GM12878 (cell line): ENCODE measurements around the gene UBQLN4. TPM values are rescaled to one million over a fixed set of nuclear protein-coding genes. Genes with fewer than 3 reads are reported as not detected.

Source experiments
- ATAC-seq: fragments of 200-7000 bp; cut with Tn5 transposase; 3 replicates; pipeline ENCODE4 v1.9.1; 2020; ENCODE audit warnings: mild to moderate bottlenecking, moderate library complexity
- BruUV-seq: library from RNA; stranded (reverse); fragments of 400-500 nt; replicated peaks from 2 replicates; lab custom pipeline; 2021; lab: Mats Ljungman, UMichigan
- CTCF ChIA-PET: fragments of 300-600 bp; sonication (Branson Sonifier 250); formaldehyde crosslinking; extraction: SDS; loops from one replicate; lab custom pipeline; 2021; ENCODE audit warnings: inconsistent platforms; lab: Yijun Ruan, JAX
- POLR2A ChIA-PET: fragments of 350-600 bp; formaldehyde crosslinking; extraction: SDS; loops from one replicate; lab custom pipeline; 2021; ENCODE audit warnings: inconsistent platforms; lab: Charles Lee
- RAD21 ChIA-PET: fragments of 300-600 bp; sonication (Branson Sonifier 250); formaldehyde crosslinking; loops from one replicate; lab custom pipeline; 2023; ENCODE audit warnings: antibody characterized with exemption; ENCODE audit not compliant: unreplicated experiment; lab: Charles Lee
- SMC1A ChIA-PET: fragments of 300-600 bp; sonication (Branson Sonifier 250); formaldehyde crosslinking; loops from one replicate; lab custom pipeline; 2023; ENCODE audit not compliant: unreplicated experiment, uncharacterized antibody; lab: Charles Lee
- DNase-seq: peaks from one replicate; pipeline ENCODE4 v3.0.0-alpha.2; 2011; ENCODE audit warnings: low read depth, low spot score
- FAIRE-seq: peaks from 3 replicates; lab custom pipeline; 2011; peaks lifted over from hg19 to GRCh38; lab: Jason Lieb, UNC
- H2AFZ ChIP-seq: 2 replicates; pipeline ENCODE4 v1.6.0; 2011; ENCODE audit warnings: low read depth, low read length, control low read depth; ENCODE audit not compliant: control insufficient read depth
- H3K27ac ChIP-seq: 2 replicates; pipeline ENCODE4 v1.5.1; 2011; ENCODE audit warnings: control low read depth; ENCODE audit not compliant: control insufficient read depth, insufficient read depth
- H3K27me3 ChIP-seq, 2 experiments: replicated peaks in 1 of 2; 2 replicates each; pipeline versions ENCODE4 v1.6.0 to v1.6.1; 2011; ENCODE audit warnings: low read length in 1 of 2; ENCODE audit not compliant: control insufficient read depth in 2 of 2, insufficient read depth in 2 of 2
- H3K36me3 ChIP-seq, 2 experiments: 2 replicates each; pipeline ENCODE4 v1.5.1; 2011; ENCODE audit warnings: low read length in 1 of 2; ENCODE audit not compliant: control insufficient read depth in 2 of 2, insufficient read depth in 2 of 2
- H3K4me1 ChIP-seq: 2 replicates; pipeline ENCODE4 v1.6.1; 2011; ENCODE audit warnings: mild to moderate bottlenecking, low read length, moderate library complexity, mixed read lengths; ENCODE audit not compliant: control insufficient read depth, insufficient read depth
- H3K4me2 ChIP-seq: 2 replicates; pipeline ENCODE4 v1.6.0; 2011; ENCODE audit warnings: control low read depth; ENCODE audit not compliant: control insufficient read depth, insufficient read depth
- H3K4me3 ChIP-seq: fragments of 200-600 bp; sonication (generic); 2 replicates; pipeline ENCODE4 v1.5.1; 2016
- H3K79me2 ChIP-seq: 2 replicates; pipeline ENCODE4 v1.6.0; 2011; ENCODE audit warnings: low read length; ENCODE audit not compliant: control insufficient read depth, insufficient read depth
- H3K9ac ChIP-seq: 2 replicates; pipeline ENCODE4 v1.8.0; 2011; ENCODE audit warnings: low read length, control low read depth, mixed read lengths; ENCODE audit not compliant: control insufficient read depth, insufficient read depth
- H3K9me3 ChIP-seq: replicated peaks from 3 replicates; pipeline ENCODE4 v1.5.1; 2011; ENCODE audit warnings: mild to moderate bottlenecking, low read length; ENCODE audit not compliant: control insufficient read depth, insufficient read depth
- H4K20me1 ChIP-seq: 2 replicates; pipeline ENCODE4 v1.6.0; 2011; ENCODE audit not compliant: control insufficient read depth, insufficient read depth
- CHD1 ChIP-seq: IDR thresholded peaks from 2 replicates; pipeline ENCODE4 v1.6.1; 2012; ENCODE audit warnings: low read depth, low read length, improper control_type of control experiment
- EGR1 ChIP-seq, 2 experiments: IDR thresholded peaks; 1 replicate in 1 of 2; 2 replicates in 1 of 2; pipeline ENCODE4 v1.6.1; 2011 to 2012; ENCODE audit warnings: low read depth in 2 of 2, low read length in 2 of 2, borderline replicate concordance in 1 of 2, mild to moderate bottlenecking in 1 of 2, moderate library complexity in 1 of 2
- FOS ChIP-seq: IDR thresholded peaks from 3 replicates; pipeline ENCODE4 v1.6.1; 2011; ENCODE audit warnings: borderline replicate concordance; ENCODE audit not compliant: insufficient read length; ENCODE audit errors: extremely low read depth
- IKZF2 ChIP-seq, 2 experiments: fragments of 450-650 bp; IDR thresholded peaks; 2 replicates each; pipeline ENCODE4 v1.6.1; 2017; ENCODE audit warnings: mild to moderate bottlenecking in 2 of 2, moderate library complexity in 2 of 2
- NR2C1 ChIP-seq: fragments of 450-650 bp; IDR thresholded peaks from 2 replicates; pipeline ENCODE4 v1.6.1; 2017; ENCODE audit warnings: antibody characterized with exemption, mild to moderate bottlenecking, moderate library complexity
- NR2F1 ChIP-seq: fragments of 450-650 bp; conservative IDR thresholded peaks from 2 replicates; pipeline ENCODE4 v1.6.1; 2017; ENCODE audit warnings: mild to moderate bottlenecking
- RFX5 ChIP-seq: IDR thresholded peaks from 2 replicates; pipeline ENCODE4 v1.6.1; 2011; ENCODE audit warnings: low read depth, low read length, improper control_type of control experiment
- STAT1 ChIP-seq: fragments of 450-650 bp; conservative IDR thresholded peaks from 2 replicates; pipeline ENCODE4 v1.6.1; 2014; ENCODE audit warnings: antibody characterized with exemption, mild to moderate bottlenecking
- WGBS: methylation state at CpG from one replicate; pipeline ENCODE4 v1.1.6; 2016; ENCODE audit warnings: low lambda C conversion rate; ENCODE audit not compliant: insufficient replicate concordance, insufficient coverage; ENCODE audit errors: missing lambda C conversion rate; 5-methylcytosine and 5-hydroxymethylcytosine counted together
- in situ Hi-C: fragments of 300-500 bp; cut with MboI; formaldehyde crosslinking; loops from 9 replicates; pipeline ENCODE4 v1.14.3; 2018; ENCODE audit warnings: mixed read lengths
- intact Hi-C: fragments of 100-400 bp; cut with micrococcal nuclease; formaldehyde crosslinking; loops from one replicate; pipeline ENCODE4 v1.14.2; 2022; ENCODE audit not compliant: unreplicated experiment
- polyA plus RNA-seq, 11 experiments: library from polyadenylated mRNA; depleted of rRNA in 4 of 11; unstranded in 6 of 11; stranded (reverse) in 5 of 11; fragments of >200 nt; fragmentation: Nextera tagmentation in 4 of 11; fragmentation: Illumina TruSeq in 1 of 11; extraction: Ambion mirVana in 4 of 11; extraction: Trizol in 1 of 11; gene quantifications; 1 replicate in 1 of 11; 2 replicates in 10 of 11; pipeline versions ENCODE4 v1.2.1 to v1.2.3, GENCODE V29; 2011 to 2016; ENCODE audit warnings: inconsistent platforms in 2 of 11, missing spikeins in 2 of 11, low read depth in 1 of 11
- total RNA-seq, 4 experiments: library from RNA; depleted of rRNA in 3 of 4; stranded (reverse); fragments of >200 nt in 3 of 4; fragmentation: Illumina TruSeq in 1 of 4; extraction: Trizol in 1 of 4; gene quantifications; 2 replicates each; pipeline versions ENCODE4 v1.2.1 to v1.2.3, GENCODE V29; 2013 to 2021
- TF ChIP-seq, protein P1 (sequence below): fragments of 450-650 bp; formaldehyde crosslinking; IDR thresholded peaks from 2 replicates; pipeline ENCODE4 v1.5.0; 2022; ENCODE audit warnings: mild to moderate bottlenecking, missing genetic modification characterization
- TF ChIP-seq, protein P2 (sequence below): fragments of 450-650 bp; IDR thresholded peaks from 2 replicates; pipeline ENCODE4 v1.6.1; 2016; ENCODE audit warnings: mild to moderate bottlenecking
- TF ChIP-seq, protein P3 (sequence below): fragments of 450-650 bp; IDR thresholded peaks from 2 replicates; pipeline ENCODE4 v1.6.1; 2017; ENCODE audit warnings: mild to moderate bottlenecking, moderate library complexity
- TF ChIP-seq, protein P4 (sequence below): IDR thresholded peaks from 2 replicates; pipeline ENCODE4 v1.6.1; 2012; ENCODE audit warnings: low read depth, low read length, improper control_type of control experiment

Gene UBQLN4
- total and polyA plus RNA-seq, 10 of the 15 experiments (the other 5 are each of a cell fraction or from before 2014, with no cell fraction given), result 10.0 to 44.6 (median 19.7) TPM

DNA sequence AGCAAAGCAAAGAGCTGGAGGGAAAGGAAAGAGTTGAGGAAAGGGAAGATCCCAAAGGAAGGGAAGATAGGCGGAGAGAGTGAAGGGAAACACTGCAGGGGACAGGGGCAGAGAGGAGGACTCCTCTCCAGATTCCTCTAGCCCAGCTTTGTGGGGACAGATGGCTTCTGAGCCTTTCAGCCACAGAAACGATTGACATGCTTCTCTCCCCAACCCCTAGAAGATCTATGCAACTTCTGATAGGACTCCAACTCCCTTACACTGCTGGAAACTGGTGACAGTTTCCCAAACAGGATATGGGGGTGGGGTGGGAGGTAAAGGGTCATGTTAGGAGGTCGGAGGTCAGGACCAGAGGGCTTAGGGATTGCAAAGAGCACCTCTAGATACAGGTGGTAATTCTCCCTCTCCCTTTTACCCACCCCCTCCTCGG, 22.2 kb upstream of the UBQLN4 start:
- peak overlapping the region; percentile 37; the same call in 1 of the 2 replicates for H3K27ac ChIP-seq
- BruUV-seq, result no TSS peak
- peak overlapping the region; percentile 75 for H3K9ac ChIP-seq
- peaks cover 10% of the 10 kb centered on the region for H3K4me1 ChIP-seq
- RAD21 ChIA-PET, result interaction anchor here (0.7 to 1.5 kb wide), 3 partner anchors 9 to 138 kb away, joined by 3 to 4 read pairs (median 3); no protein-coding TSS in a partner anchor
- DNase-seq, result no peak
- H3K27me3 ChIP-seq, result no peaks in the 10 kb centered on the region
- H2AFZ ChIP-seq, result no peak overlapping the region
- H3K4me2 ChIP-seq, result peak overlapping the region; percentile 94
- H3K36me3 ChIP-seq, result no peaks in the 10 kb centered on the region
- in situ Hi-C loops, result no loop called here
- CTCF ChIA-PET, result interaction anchor here (1.0 to 2.6 kb wide), 7 partner anchors 10 to 293 kb away, joined by 3 to 24 read pairs (median 4); no protein-coding TSS in a partner anchor
- FAIRE-seq, result no peak
- peaks cover 2% of the 10 kb centered on the region; the same call in 1 of the 2 replicates for H3K79me2 ChIP-seq
- TF ChIP-seq STAT1 (no peak), NR2C1 (peak; percentile 86), EGR1 (IDR thresholded peaks at IDR 0.05; ENCODE audit: borderline replicate concordance in 1 of 2, low read depth in 2 of 2, low read length in 2 of 2) (no peak), IKZF2 (IDR thresholded peaks at IDR 0.05) (no peak), FOS (no peak), CHD1 (no peak), NR2F1 (peak; percentile 78), RFX5 (0 out of 2 replicates have a peak, but pooled peaks have one; percentile 70)
- TF ChIP-seq, protein P1, sequence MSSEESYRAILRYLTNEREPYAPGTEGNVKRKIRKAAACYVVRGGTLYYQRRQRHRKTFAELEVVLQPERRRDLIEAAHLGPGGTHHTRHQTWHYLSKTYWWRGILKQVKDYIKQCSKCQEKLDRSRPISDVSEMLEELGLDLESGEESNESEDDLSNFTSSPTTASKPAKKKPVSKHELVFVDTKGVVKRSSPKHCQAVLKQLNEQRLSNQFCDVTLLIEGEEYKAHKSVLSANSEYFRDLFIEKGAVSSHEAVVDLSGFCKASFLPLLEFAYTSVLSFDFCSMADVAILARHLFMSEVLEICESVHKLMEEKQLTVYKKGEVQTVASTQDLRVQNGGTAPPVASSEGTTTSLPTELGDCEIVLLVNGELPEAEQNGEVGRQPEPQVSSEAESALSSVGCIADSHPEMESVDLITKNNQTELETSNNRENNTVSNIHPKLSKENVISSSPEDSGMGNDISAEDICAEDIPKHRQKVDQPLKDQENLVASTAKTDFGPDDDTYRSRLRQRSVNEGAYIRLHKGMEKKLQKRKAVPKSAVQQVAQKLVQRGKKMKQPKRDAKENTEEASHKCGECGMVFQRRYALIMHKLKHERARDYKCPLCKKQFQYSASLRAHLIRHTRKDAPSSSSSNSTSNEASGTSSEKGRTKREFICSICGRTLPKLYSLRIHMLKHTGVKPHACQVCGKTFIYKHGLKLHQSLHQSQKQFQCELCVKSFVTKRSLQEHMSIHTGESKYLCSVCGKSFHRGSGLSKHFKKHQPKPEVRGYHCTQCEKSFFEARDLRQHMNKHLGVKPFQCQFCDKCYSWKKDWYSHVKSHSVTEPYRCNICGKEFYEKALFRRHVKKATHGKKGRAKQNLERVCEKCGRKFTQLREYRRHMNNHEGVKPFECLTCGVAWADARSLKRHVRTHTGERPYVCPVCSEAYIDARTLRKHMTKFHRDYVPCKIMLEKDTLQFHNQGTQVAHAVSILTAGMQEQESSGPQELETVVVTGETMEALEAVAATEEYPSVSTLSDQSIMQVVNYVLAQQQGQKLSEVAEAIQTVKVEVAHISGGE (CRISPR knock-in tag), result no peak
- TF ChIP-seq, protein P2, sequence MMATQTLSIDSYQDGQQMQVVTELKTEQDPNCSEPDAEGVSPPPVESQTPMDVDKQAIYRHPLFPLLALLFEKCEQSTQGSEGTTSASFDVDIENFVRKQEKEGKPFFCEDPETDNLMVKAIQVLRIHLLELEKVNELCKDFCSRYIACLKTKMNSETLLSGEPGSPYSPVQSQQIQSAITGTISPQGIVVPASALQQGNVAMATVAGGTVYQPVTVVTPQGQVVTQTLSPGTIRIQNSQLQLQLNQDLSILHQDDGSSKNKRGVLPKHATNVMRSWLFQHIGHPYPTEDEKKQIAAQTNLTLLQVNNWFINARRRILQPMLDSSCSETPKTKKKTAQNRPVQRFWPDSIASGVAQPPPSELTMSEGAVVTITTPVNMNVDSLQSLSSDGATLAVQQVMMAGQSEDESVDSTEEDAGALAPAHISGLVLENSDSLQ, result peak; percentile 41; the same call in 1 of the 2 replicates
- TF ChIP-seq, protein P3, sequence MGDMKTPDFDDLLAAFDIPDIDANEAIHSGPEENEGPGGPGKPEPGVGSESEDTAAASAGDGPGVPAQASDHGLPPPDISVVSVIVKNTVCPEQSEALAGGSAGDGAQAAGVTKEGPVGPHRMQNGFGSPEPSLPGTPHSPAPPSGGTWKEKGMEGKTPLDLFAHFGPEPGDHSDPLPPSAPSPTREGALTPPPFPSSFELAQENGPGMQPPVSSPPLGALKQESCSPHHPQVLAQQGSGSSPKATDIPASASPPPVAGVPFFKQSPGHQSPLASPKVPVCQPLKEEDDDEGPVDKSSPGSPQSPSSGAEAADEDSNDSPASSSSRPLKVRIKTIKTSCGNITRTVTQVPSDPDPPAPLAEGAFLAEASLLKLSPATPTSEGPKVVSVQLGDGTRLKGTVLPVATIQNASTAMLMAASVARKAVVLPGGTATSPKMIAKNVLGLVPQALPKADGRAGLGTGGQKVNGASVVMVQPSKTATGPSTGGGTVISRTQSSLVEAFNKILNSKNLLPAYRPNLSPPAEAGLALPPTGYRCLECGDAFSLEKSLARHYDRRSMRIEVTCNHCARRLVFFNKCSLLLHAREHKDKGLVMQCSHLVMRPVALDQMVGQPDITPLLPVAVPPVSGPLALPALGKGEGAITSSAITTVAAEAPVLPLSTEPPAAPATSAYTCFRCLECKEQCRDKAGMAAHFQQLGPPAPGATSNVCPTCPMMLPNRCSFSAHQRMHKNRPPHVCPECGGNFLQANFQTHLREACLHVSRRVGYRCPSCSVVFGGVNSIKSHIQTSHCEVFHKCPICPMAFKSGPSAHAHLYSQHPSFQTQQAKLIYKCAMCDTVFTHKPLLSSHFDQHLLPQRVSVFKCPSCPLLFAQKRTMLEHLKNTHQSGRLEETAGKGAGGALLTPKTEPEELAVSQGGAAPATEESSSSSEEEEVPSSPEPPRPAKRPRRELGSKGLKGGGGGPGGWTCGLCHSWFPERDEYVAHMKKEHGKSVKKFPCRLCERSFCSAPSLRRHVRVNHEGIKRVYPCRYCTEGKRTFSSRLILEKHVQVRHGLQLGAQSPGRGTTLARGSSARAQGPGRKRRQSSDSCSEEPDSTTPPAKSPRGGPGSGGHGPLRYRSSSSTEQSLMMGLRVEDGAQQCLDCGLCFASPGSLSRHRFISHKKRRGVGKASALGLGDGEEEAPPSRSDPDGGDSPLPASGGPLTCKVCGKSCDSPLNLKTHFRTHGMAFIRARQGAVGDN, result 0 out of 2 replicates have a peak, but pooled peaks have one; percentile 30
- TF ChIP-seq, protein P4, sequence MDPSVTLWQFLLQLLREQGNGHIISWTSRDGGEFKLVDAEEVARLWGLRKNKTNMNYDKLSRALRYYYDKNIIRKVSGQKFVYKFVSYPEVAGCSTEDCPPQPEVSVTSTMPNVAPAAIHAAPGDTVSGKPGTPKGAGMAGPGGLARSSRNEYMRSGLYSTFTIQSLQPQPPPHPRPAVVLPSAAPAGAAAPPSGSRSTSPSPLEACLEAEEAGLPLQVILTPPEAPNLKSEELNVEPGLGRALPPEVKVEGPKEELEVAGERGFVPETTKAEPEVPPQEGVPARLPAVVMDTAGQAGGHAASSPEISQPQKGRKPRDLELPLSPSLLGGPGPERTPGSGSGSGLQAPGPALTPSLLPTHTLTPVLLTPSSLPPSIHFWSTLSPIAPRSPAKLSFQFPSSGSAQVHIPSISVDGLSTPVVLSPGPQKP, result no peak
- SMC1A ChIA-PET, result interaction anchor here (1.0 to 2.0 kb wide), 2 partner anchors 10 to 157 kb away, joined by 3 to 8 read pairs; no protein-coding TSS in a partner anchor
- H3K4me3 ChIP-seq, result peak overlapping the region; percentile 86
- no peaks in the 10 kb centered on the region for H4K20me1 ChIP-seq
- intact Hi-C loops, result no loop called here
- WGBS, result 39% methylated on average over 4 of the region's 4 CpGs
- POLR2A ChIA-PET, result interaction anchor here (0.7 to 1.2 kb wide), 2 partner anchors 9 to 95 kb away, joined by 3 read pairs; no protein-coding TSS in a partner anchor
- no peaks in the 10 kb centered on the region; the same call in 2 of the 3 replicates for H3K9me3 ChIP-seq
- ATAC-seq, result no peak; the same call in 2 of the 3 replicates
